Activated gamma-delta T cell treated with Interleukin-2 at 50 U/mL for 16 hours (primary cell): ENCODE results near the gene CIC.

Experiments
- DNase-seq: peaks from one replicate; pipeline ENCODE4 v3.0.0-alpha.2; 2020

Gene CIC

GRCh38 chr19:42244347-42245220 lies 24.5 kb upstream of the CIC start:
- peak; percentile 87 for DNase-seq

- no peak for DNase-seq
Measured at GRCh38 chr19:42245231-42245630, 23.8 kb upstream of the CIC start.

- DNase-seq = no peak
Measured at GRCh38 chr19:42246143-42246921, 22.7 kb upstream of the CIC start.

GRCh38 chr19:42246922-42247639 lies 22.0 kb upstream of the CIC start:
- DNase-seq = no peak

DNA sequence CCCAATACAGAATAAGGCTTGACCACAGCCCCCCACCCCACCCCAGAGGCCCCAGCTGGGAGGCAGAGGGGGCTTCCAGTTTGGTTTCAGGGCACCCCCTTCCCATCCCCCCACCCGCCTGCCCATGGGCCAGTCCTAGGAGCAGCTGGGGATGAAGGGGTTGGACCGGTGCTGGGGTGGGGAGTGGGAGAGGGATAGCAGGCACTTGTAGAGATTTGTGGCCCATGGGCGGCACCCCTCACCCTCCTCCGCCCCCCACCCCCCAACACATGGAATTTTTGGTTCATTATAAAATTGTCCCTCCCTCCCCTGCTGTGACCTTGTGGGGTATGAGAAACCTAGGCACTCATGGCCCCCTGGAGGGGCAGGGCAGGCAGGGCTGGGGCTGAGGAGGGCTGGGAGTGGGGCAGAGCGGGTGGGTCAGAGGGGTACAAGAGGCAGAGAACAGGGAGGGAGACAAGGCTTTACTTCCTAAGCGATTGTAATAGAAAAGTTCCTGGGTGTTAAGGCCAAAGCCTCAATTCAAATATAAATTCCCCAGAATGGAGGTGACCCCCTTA lies 21.3 kb upstream of the CIC start:
- DNase-seq = no peak

DNA sequence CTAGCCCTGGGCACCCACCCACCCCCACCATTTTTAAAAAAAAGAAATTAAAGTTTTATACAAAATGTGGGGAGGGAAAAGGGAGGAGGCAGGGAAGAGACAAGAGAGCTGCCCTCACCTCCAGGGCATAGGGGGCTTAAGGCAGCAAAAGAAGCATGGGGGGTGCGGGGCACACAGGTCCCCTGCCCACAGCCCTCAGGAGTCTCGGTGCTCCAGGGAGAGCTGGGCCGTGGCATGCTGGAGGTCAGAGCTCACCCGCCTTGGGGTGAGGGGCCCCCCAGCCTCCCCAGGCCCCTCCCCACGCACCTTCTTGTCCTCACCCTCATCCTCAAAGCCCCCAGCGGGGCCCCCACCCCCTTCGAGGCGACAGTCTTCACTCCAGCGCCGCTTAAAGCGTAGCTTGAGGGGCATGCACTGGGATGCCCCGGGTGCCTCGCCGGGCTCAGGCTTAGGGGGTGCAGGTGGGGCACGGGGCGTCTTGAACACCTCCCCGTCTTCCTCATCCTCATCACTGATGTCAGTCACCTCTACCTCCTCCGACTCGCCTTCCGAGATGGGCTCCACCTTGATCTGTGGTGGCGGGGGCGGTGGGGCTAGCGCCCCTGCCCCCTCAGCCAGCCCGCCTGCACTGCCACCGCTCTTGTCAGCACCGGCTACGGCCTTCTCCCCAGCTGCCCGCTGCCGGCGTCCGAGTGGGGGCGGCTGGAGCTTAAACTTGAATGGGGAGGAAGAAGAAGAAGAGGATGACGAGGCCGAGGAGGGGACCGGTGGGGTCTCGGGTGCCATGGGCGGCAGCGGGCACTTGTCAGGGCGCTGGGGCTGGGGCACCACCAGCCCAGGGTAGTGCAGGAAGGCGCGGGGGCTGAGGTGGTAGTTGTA lies 20.5 kb upstream of the CIC start:
- no peak for DNase-seq

- no peak for DNase-seq
Measured at GRCh38 chr19:42249149-42249750, 19.8 kb upstream of the CIC start.

- no peak for DNase-seq
Measured at GRCh38 chr19:42249769-42250168, 19.3 kb upstream of the CIC start.

- DNase-seq = no peak
Measured at GRCh38 chr19:42250183-42250665, 18.8 kb upstream of the CIC start.

GRCh38 chr19:42250666-42251531 lies 18.2 kb upstream of the CIC start:
- no peak for DNase-seq

GRCh38 chr19:42251572-42252358 lies 17.3 kb upstream of the CIC start:
- DNase-seq = no peak

- no peak for DNase-seq
Measured at GRCh38 chr19:42252365-42253244, 16.4 kb upstream of the CIC start.

GRCh38 chr19:42253245-42254088 lies 15.6 kb upstream of the CIC start:
- DNase-seq = peak; percentile 51

- peak; percentile 74 for DNase-seq
Measured at GRCh38 chr19:42254089-42254849, 14.8 kb upstream of the CIC start.

GRCh38 chr19:42254850-42255765 lies 13.9 kb upstream of the CIC start, which contains the start of gene ERF:
Gene ERF (minus strand): TSS chr19:42255128. CDS start chr19:42254999, 129 bp downstream.
- DNase-seq = peak; percentile 92
